HepG2 (cell line): ENCODE results near the gene C1orf50. TPM values are rescaled to one million over a fixed set of nuclear protein-coding genes. Genes with fewer than 3 reads are reported as not detected.
A peak's percentile ranks its signal among the peaks of the same experiment; 100 is the strongest.

Source experiments
- CTCF ChIP-seq: sonication (generic); formaldehyde crosslinking; IDR thresholded peaks from 2 replicates; pipeline ENCODE4 v1.5.0; 2020; ENCODE audit warnings: mild to moderate bottlenecking, missing genetic modification reagents, moderate library complexity
- DR1 ChIP-seq: sonication (generic); formaldehyde crosslinking; IDR thresholded peaks from 2 replicates; pipeline ENCODE4 v1.8.0; 2021; ENCODE audit warnings: mild to moderate bottlenecking, missing genetic modification reagents, inconsistent platforms
- ETV5 ChIP-seq: IDR thresholded peaks from 2 replicates; pipeline ENCODE4 v1.6.1; 2018; ENCODE audit warnings: missing biosample characterization, missing genetic modification reagents, inconsistent platforms, borderline replicate concordance
- HDAC1 ChIP-seq: sonication (generic); formaldehyde crosslinking; IDR thresholded peaks from 2 replicates; pipeline ENCODE4 v1.5.1; 2020; ENCODE audit warnings: mild to moderate bottlenecking, missing genetic modification reagents
- IRF1 ChIP-seq: sonication (generic); formaldehyde crosslinking; IDR thresholded peaks from 2 replicates; pipeline ENCODE4 v1.4.0; 2020; ENCODE audit warnings: low read depth, mild to moderate bottlenecking, missing genetic modification reagents
- IRX3 ChIP-seq: sonication (generic); formaldehyde crosslinking; IDR thresholded peaks from 2 replicates; pipeline ENCODE4 v1.8.1; 2023; ENCODE audit warnings: mild to moderate bottlenecking, low read depth, missing genetic modification reagents, borderline replicate concordance
- MNT ChIP-seq: fragments of 450-650 bp; IDR thresholded peaks from 2 replicates; pipeline ENCODE4 v1.6.1; 2016
- NPAS2 ChIP-seq: sonication (generic); formaldehyde crosslinking; IDR thresholded peaks from 2 replicates; pipeline ENCODE4 v1.8.0; 2022; ENCODE audit warnings: mild to moderate bottlenecking, missing genetic modification reagents, borderline replicate concordance
- RARA ChIP-seq: IDR thresholded peaks from 2 replicates; pipeline ENCODE4 v1.6.1; 2016; ENCODE audit warnings: missing genetic modification reagents, missing compliant biosample characterization
- SAP130 ChIP-seq: IDR thresholded peaks from 2 replicates; pipeline ENCODE4 v1.6.1; 2016; ENCODE audit warnings: low read depth
- XRCC5 ChIP-seq: fragments of 200-400 bp; formaldehyde crosslinking; optimal IDR thresholded peaks from 2 replicates; pipeline ENCODE3; 2017; ENCODE audit warnings: mild to moderate bottlenecking, low read length
- ZNF18 ChIP-seq: sonication (generic); formaldehyde crosslinking; IDR thresholded peaks from 2 replicates; pipeline ENCODE4 v1.8.0; 2022; ENCODE audit warnings: mild to moderate bottlenecking, missing genetic modification reagents; ENCODE audit not compliant: insufficient replicate concordance
- ZNF224 ChIP-seq: sonication (generic); formaldehyde crosslinking; IDR thresholded peaks from 2 replicates; pipeline ENCODE4 v1.5.0; 2020; ENCODE audit warnings: mild to moderate bottlenecking, missing genetic modification reagents
- ZNF34 ChIP-seq: sonication (generic); formaldehyde crosslinking; IDR thresholded peaks from 2 replicates; pipeline ENCODE4 v1.4.0; 2020; ENCODE audit warnings: mild to moderate bottlenecking, missing genetic modification reagents, borderline replicate concordance
- ZNF513 ChIP-seq: sonication (generic); formaldehyde crosslinking; conservative IDR thresholded peaks from 2 replicates; pipeline ENCODE4 v1.5.0; 2020; ENCODE audit warnings: missing genetic modification reagents
- polyA plus RNA-seq, 8 experiments: library from polyadenylated mRNA; depleted of rRNA in 3 of 8; stranded (reverse) in 7 of 8; unstranded in 1 of 8; fragments of >200 nt; fragmentation: Illumina TruSeq in 4 of 8; extraction: Trizol in 4 of 8; gene quantifications; 2 replicates each; pipeline versions ENCODE4 v1.2.1 to v1.2.3, GENCODE V29; 2011 to 2016; ENCODE audit warnings: low read depth in 4 of 8, missing spikeins in 1 of 8, mixed read lengths in 1 of 8; ENCODE audit not compliant: insufficient read depth in 1 of 8
- total RNA-seq, 5 experiments: library from RNA; depleted of rRNA; stranded (reverse); fragments of >200 nt; fragmentation: Illumina TruSeq; extraction: Trizol; gene quantifications; 2 replicates each; pipeline ENCODE4 v1.2.3, GENCODE V29; 2016; ENCODE audit warnings: low read depth in 1 of 5
- TF ChIP-seq, protein P1 (sequence below): IDR thresholded peaks from 2 replicates; pipeline ENCODE4 v1.4.0; 2020; ENCODE audit warnings: mild to moderate bottlenecking, missing genetic modification reagents

The C1orf50 gene
- total and polyA plus RNA-seq, 2 of the 13 experiments (the other 11 are each of a cell fraction or from before 2014, with no cell fraction given), result 4.3 to 4.8 TPM

- TF ChIP-seq ZNF513 (CRISPR knock-in tag) (no peak), DR1 (no peak), ZNF34 (CRISPR knock-in tag) (no peak), ETV5 (peak; percentile 68; the same call in 1 of the 2 replicates), RARA (no peak), XRCC5 (peak; percentile 73), NPAS2 (no peak), CTCF (CRISPR knock-in tag) (peak; percentile 70), IRF1 (CRISPR knock-in tag) (no peak), ZNF224 (CRISPR knock-in tag) (no peak), SAP130 (CRISPR knock-in tag) (peak; percentile 79), ZNF18 (CRISPR knock-in tag) (no peak), MNT (peak; percentile 45; the same call in 1 of the 2 replicates), IRX3 (CRISPR knock-in tag) (no peak), HDAC1 (CRISPR knock-in tag) (0 out of 2 replicates have a peak, but pooled peaks have one; percentile 1)
- TF ChIP-seq, protein P1, sequence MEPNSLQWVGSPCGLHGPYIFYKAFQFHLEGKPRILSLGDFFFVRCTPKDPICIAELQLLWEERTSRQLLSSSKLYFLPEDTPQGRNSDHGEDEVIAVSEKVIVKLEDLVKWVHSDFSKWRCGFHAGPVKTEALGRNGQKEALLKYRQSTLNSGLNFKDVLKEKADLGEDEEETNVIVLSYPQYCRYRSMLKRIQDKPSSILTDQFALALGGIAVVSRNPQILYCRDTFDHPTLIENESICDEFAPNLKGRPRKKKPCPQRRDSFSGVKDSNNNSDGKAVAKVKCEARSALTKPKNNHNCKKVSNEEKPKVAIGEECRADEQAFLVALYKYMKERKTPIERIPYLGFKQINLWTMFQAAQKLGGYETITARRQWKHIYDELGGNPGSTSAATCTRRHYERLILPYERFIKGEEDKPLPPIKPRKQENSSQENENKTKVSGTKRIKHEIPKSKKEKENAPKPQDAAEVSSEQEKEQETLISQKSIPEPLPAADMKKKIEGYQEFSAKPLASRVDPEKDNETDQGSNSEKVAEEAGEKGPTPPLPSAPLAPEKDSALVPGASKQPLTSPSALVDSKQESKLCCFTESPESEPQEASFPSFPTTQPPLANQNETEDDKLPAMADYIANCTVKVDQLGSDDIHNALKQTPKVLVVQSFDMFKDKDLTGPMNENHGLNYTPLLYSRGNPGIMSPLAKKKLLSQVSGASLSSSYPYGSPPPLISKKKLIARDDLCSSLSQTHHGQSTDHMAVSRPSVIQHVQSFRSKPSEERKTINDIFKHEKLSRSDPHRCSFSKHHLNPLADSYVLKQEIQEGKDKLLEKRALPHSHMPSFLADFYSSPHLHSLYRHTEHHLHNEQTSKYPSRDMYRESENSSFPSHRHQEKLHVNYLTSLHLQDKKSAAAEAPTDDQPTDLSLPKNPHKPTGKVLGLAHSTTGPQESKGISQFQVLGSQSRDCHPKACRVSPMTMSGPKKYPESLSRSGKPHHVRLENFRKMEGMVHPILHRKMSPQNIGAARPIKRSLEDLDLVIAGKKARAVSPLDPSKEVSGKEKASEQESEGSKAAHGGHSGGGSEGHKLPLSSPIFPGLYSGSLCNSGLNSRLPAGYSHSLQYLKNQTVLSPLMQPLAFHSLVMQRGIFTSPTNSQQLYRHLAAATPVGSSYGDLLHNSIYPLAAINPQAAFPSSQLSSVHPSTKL (CRISPR knock-in tag), result 0 out of 2 replicates have a peak, but pooled peaks have one; percentile 7
Measured at GRCh38 chr1:42765832-42766740, 963 bp upstream of the C1orf50 start (continued).
